Esophagus squamous epithelium (tissue), 4 donors: Measurements from ENCODE around the gene TAOK3.

Experiments used
- POLR2A ChIP-seq, 4 donors: fragments of 450-650 bp; IDR thresholded peaks; one replicate each; pipeline ENCODE4 v1.6.1; 2017; ENCODE audit warnings: antibody characterized with exemption in 4 of 4, mild to moderate bottlenecking in 4 of 4, moderate library complexity in 3 of 4
- TF ChIP-seq, protein P1 (sequence below), 6 experiments: fragments of 450-650 bp in 4 of 6; fragments of 200-600 bp in 2 of 6; sonication (generic) in 2 of 6; IDR thresholded peaks; one replicate each; pipeline ENCODE4 v1.5.1; 2016 to 2019; ENCODE audit warnings: antibody characterized with exemption in 6 of 6, mild to moderate bottlenecking in 4 of 6, moderate library complexity in 4 of 6

DNA sequence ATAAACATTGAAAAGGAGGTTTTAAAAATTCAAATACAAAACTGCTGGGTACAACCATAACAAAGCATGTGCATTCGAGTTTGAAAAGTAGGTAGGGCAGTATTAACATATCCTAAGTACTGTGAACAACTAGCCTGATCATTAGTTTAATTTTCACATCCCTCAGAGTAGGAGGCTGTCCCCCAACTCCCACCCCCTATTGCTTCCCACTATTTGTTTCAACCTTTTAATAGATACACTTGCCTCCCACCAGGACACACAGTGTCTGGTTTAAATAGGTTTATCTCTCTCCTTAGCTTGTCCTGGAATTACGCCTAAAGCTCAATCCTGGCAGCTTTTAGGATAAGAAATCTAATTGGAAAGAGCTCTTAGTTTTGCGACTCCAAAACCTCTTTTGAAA, 2.1 kb downstream of the TAOK3 start:
- TF ChIP-seq, protein P1, sequence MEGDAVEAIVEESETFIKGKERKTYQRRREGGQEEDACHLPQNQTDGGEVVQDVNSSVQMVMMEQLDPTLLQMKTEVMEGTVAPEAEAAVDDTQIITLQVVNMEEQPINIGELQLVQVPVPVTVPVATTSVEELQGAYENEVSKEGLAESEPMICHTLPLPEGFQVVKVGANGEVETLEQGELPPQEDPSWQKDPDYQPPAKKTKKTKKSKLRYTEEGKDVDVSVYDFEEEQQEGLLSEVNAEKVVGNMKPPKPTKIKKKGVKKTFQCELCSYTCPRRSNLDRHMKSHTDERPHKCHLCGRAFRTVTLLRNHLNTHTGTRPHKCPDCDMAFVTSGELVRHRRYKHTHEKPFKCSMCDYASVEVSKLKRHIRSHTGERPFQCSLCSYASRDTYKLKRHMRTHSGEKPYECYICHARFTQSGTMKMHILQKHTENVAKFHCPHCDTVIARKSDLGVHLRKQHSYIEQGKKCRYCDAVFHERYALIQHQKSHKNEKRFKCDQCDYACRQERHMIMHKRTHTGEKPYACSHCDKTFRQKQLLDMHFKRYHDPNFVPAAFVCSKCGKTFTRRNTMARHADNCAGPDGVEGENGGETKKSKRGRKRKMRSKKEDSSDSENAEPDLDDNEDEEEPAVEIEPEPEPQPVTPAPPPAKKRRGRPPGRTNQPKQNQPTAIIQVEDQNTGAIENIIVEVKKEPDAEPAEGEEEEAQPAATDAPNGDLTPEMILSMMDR (IDR thresholded peaks at IDR 0.05) = no peak
- TF ChIP-seq POLR2A (IDR thresholded peaks at IDR 0.05) = no peak
